Stimulated activated CD8-positive, alpha-beta memory T cell treated with anti-CD3 and anti-CD28 coated beads, Interleukin-12 subunit alpha, Interleukin-12 subunit beta, amount 100 ng/mL, for 4 hours (primary cell): ENCODE results near the gene PDE4B.

ENCODE experiments used
- DNase-seq: peaks from one replicate; pipeline ENCODE4 v3.0.0-alpha.2; 2020; ENCODE audit warnings: low read depth

The PDE4B gene

GRCh38 chr1:66422804-66423203 is 630.1 kb downstream of the PDE4B start:
- no peak for DNase-seq
